ENCODE results near the gene TADA3.

Gene TADA3

GRCh38 chr3:9754678-9755077 lies 37.6 kb downstream of the TADA3 start:
- FAIRE-seq = no peak

GRCh38 chr3:9750556-9751411 lies 41.5 kb downstream of the TADA3 start:
- no peak for FAIRE-seq

- FAIRE-seq = no peak
These were observed 42.4 kb downstream of the TADA3 start, which contains the start of gene OGG1 for GRCh38 chr3:9749645-9750555. Gene OGG1, plus strand, starts transcription at chr3:9749952. Its CDS starts 335 bp downstream, at chr3:9750287.

GRCh38 chr3:9749296-9749644 lies 43.0 kb downstream of the TADA3 start:
- FAIRE-seq = no peak

- FAIRE-seq = no peak
These were observed 44.2 kb downstream of the TADA3 start for GRCh38 chr3:9748031-9748430.

- no peak for FAIRE-seq
These were observed 45.0 kb downstream of the TADA3 start for GRCh38 chr3:9747267-9747666.

GRCh38 chr3:9746330-9746729 lies 45.9 kb downstream of the TADA3 start:
- no peak for FAIRE-seq

GRCh38 chr3:9745521-9745920 lies 46.8 kb downstream of the TADA3 start:
- FAIRE-seq = no peak

- no peak for FAIRE-seq
These were observed 48.1 kb downstream of the TADA3 start for GRCh38 chr3:9744162-9744561.

- FAIRE-seq = no peak
These were observed 48.7 kb downstream of the TADA3 start for GRCh38 chr3:9743548-9743947.

- FAIRE-seq = no peak
These were observed 49.7 kb downstream of the TADA3 start for GRCh38 chr3:9742560-9742959.

- FAIRE-seq = no peak
These were observed 53.1 kb downstream of the TADA3 start for GRCh38 chr3:9739181-9739580.

- no peak for FAIRE-seq
These were observed 55.4 kb downstream of the TADA3 start for GRCh38 chr3:9736831-9737230.

GRCh38 chr3:9732740-9733115 lies 59.5 kb downstream of the TADA3 start:
- no peak for FAIRE-seq

- no peak for FAIRE-seq
These were observed 60.1 kb downstream of the TADA3 start for GRCh38 chr3:9732080-9732739.

GRCh38 chr3:9731206-9732079 lies 60.8 kb downstream of the TADA3 start, which contains the start of gene BRPF1:
Gene BRPF1, plus strand, starts transcription at chr3:9731735. Its CDS starts 2,406 bp downstream, at chr3:9734141.
- no peak for FAIRE-seq

GRCh38 chr3:9730657-9731205 lies 61.5 kb downstream of the TADA3 start:
- no peak for FAIRE-seq

Measured in colon (tissue), 2 donors.